Testis (tissue), 2 donors: ENCODE data around the gene EPB41L2.

Experiments used
- CTCF ChIP-seq, 3 experiments: fragments of 450-650 bp in 2 of 3; fragments of 200-600 bp in 1 of 3; sonication (generic) in 1 of 3; IDR thresholded peaks; one replicate each; pipeline ENCODE4 v1.5.1; 2016 to 2019; ENCODE audit warnings: antibody characterized with exemption in 3 of 3, mild to moderate bottlenecking in 2 of 3, moderate library complexity in 1 of 3
- POLR2A ChIP-seq: fragments of 450-650 bp; IDR thresholded peaks from one replicate; pipeline ENCODE4 v1.6.1; 2017; ENCODE audit warnings: antibody characterized with exemption, mild to moderate bottlenecking, moderate library complexity

GRCh38 chr6:130958468-130958867 lies 104.6 kb downstream of the EPB41L2 start:
- TF ChIP-seq CTCF (IDR thresholded peaks at IDR 0.05) = no peak
- no peak for TF ChIP-seq POLR2A
